KMS-11 (cell line): ENCODE results near the gene NUDCD3.

Experiments used
- H2AFZ ChIP-seq: fragments of 200-600 bp; sonication (generic); 2 replicates; pipeline ENCODE4 v1.6.1; 2016; ENCODE audit warnings: antibody characterized with exemption, mixed run types, low read depth
- H3K27ac ChIP-seq: fragments of 200-600 bp; sonication (generic); 2 replicates; pipeline ENCODE4 v1.6.1; 2016; ENCODE audit warnings: mild to moderate bottlenecking, mixed run types
- H3K27me3 ChIP-seq: fragments of 200-600 bp; sonication (generic); 2 replicates; pipeline ENCODE4 v1.6.1; 2017; ENCODE audit warnings: mild to moderate bottlenecking, low read depth, mixed run types, moderate library complexity; ENCODE audit not compliant: insufficient read depth
- H3K36me3 ChIP-seq: fragments of 200-600 bp; sonication (generic); 2 replicates; pipeline ENCODE4 v1.6.1; 2017; ENCODE audit warnings: mild to moderate bottlenecking, mixed run types; ENCODE audit not compliant: insufficient read depth
- H3K4me1 ChIP-seq: fragments of 200-600 bp; sonication (generic); 2 replicates; pipeline ENCODE4 v1.6.1; 2016; ENCODE audit warnings: mild to moderate bottlenecking, low read depth, mixed run types; ENCODE audit not compliant: poor library complexity, severe bottlenecking
- H3K4me2 ChIP-seq: fragments of 200-600 bp; sonication (generic); 2 replicates; pipeline ENCODE4 v1.7.0; 2016; ENCODE audit warnings: mild to moderate bottlenecking, mixed run types
- H3K4me3 ChIP-seq: fragments of 200-600 bp; sonication (generic); IDR thresholded peaks from 2 replicates; pipeline ENCODE4 v1.6.1; 2017; ENCODE audit warnings: low read depth, low read length, mixed read lengths; ENCODE audit not compliant: insufficient read depth
- H3K79me2 ChIP-seq: fragments of 200-600 bp; sonication (generic); 2 replicates; pipeline ENCODE4 v1.6.1; 2016; ENCODE audit warnings: low read depth, mixed run types; ENCODE audit not compliant: insufficient read depth
- H3K9ac ChIP-seq: fragments of 200-600 bp; sonication (generic); 2 replicates; pipeline ENCODE4 v1.6.1; 2016; ENCODE audit warnings: mild to moderate bottlenecking, mixed run types
- H4K20me1 ChIP-seq: fragments of 200-600 bp; sonication (generic); 2 replicates; pipeline ENCODE4 v1.6.1; 2016; ENCODE audit warnings: mild to moderate bottlenecking, mixed run types; ENCODE audit not compliant: insufficient read depth
- CTCF ChIP-seq: fragments of 200-600 bp; sonication (generic); conservative IDR thresholded peaks from 2 replicates; pipeline ENCODE4 v1.6.1; 2017; ENCODE audit warnings: low read depth, mild to moderate bottlenecking, antibody characterized with exemption, low read length, moderate library complexity, mixed read lengths

The NUDCD3 gene

GRCh38 chr7:44476313-44476712 is 14.1 kb downstream of the NUDCD3 start:
- no peak for TF ChIP-seq CTCF
- H3K27ac ChIP-seq, result no peak overlapping the region
- no peak overlapping the region for H2AFZ ChIP-seq
- no peak overlapping the region for H3K4me3 ChIP-seq
- H3K27me3 ChIP-seq, result no peaks in the 10 kb centered on the region
- H4K20me1 ChIP-seq, result no peaks in the 10 kb centered on the region; the same call in 1 of the 2 replicates
- H3K36me3 ChIP-seq, result peaks cover 11% of the 10 kb centered on the region; the same call in 1 of the 2 replicates
- H3K4me2 ChIP-seq, result no peak overlapping the region
- H3K4me1 ChIP-seq, result peaks cover 11% of the 10 kb centered on the region
- H3K9ac ChIP-seq, result no peak overlapping the region
- peaks cover 4% of the 10 kb centered on the region; the same call in 1 of the 2 replicates for H3K79me2 ChIP-seq

DNA sequence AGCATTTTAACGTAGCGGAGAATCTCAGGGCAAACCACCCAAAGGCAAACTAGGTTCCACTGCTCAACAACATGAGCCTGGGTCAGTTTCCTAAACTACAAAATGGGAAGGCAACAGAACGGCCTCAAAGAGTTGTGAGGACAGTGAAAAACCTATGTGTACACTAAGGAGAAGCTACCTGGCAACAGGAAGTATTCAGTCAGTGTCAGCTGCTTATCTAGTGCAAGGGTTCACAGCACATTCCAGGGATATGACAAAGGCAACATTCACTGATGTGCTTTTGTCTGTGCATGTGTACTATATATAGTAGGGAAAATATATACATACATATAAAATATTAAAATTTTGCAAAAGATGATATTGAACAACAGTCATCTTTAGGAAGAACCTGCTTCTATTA is 17.2 kb downstream of the NUDCD3 start:
- H3K9ac ChIP-seq, result no peak overlapping the region
- no peaks in the 10 kb centered on the region; the same call in 1 of the 2 replicates for H3K36me3 ChIP-seq
- peaks cover 36% of the 10 kb centered on the region for H3K4me1 ChIP-seq
- H3K4me3 ChIP-seq, result no peak overlapping the region
- no peak overlapping the region for H3K27ac ChIP-seq
- no peak overlapping the region for H3K4me2 ChIP-seq
- H3K27me3 ChIP-seq, result no peaks in the 10 kb centered on the region
- H4K20me1 ChIP-seq, result no peaks in the 10 kb centered on the region; the same call in 1 of the 2 replicates
- no peak overlapping the region for H2AFZ ChIP-seq
- H3K79me2 ChIP-seq, result peaks cover 13% of the 10 kb centered on the region; the same call in 1 of the 2 replicates
- no peak for TF ChIP-seq CTCF

GRCh38 chr7:44472843-44473242 is 17.6 kb downstream of the NUDCD3 start:
- no peak overlapping the region for H2AFZ ChIP-seq
- H3K27me3 ChIP-seq, result no peaks in the 10 kb centered on the region
- H3K79me2 ChIP-seq, result peaks cover 13% of the 10 kb centered on the region; the same call in 1 of the 2 replicates
- peaks cover 3% of the 10 kb centered on the region; the same call in 1 of the 2 replicates for H3K36me3 ChIP-seq
- H3K4me1 ChIP-seq, result peaks cover 33% of the 10 kb centered on the region
- no peak overlapping the region for H3K4me2 ChIP-seq
- no peak overlapping the region for H3K27ac ChIP-seq
- H3K9ac ChIP-seq, result no peak overlapping the region
- no peak overlapping the region for H3K4me3 ChIP-seq
- no peak for TF ChIP-seq CTCF
- no peaks in the 10 kb centered on the region; the same call in 1 of the 2 replicates for H4K20me1 ChIP-seq

GRCh38 chr7:44471850-44472249 is 18.6 kb downstream of the NUDCD3 start:
- Histone ChIP-seq H3K4me1 (peaks cover 28% of the 10 kb centered on the region), H3K27me3 (no peaks in the 10 kb centered on the region), H3K4me3 (no peak overlapping the region), H2AFZ (no peak overlapping the region), H3K4me2 (no peak overlapping the region), H4K20me1 (no peaks in the 10 kb centered on the region), H3K9ac (no peak overlapping the region), H3K79me2 (peaks cover 17% of the 10 kb centered on the region; the same call in 1 of the 2 replicates), H3K36me3 (peaks cover 6% of the 10 kb centered on the region; the same call in 1 of the 2 replicates), H3K27ac (no peak overlapping the region)
- TF ChIP-seq CTCF, result no peak
